RCC 7860 (cell line): ENCODE measurements around the gene EIF4B.

Experiments used
- DNase-seq: peaks from one replicate; pipeline ENCODE4 v3.0.0-alpha.2; 2015; ENCODE audit warnings: low spot score
- FAIRE-seq: peaks from 2 replicates; lab custom pipeline; 2012; peaks lifted over from hg19 to GRCh38; lab: Jason Lieb, UNC

Gene EIF4B

DNA sequence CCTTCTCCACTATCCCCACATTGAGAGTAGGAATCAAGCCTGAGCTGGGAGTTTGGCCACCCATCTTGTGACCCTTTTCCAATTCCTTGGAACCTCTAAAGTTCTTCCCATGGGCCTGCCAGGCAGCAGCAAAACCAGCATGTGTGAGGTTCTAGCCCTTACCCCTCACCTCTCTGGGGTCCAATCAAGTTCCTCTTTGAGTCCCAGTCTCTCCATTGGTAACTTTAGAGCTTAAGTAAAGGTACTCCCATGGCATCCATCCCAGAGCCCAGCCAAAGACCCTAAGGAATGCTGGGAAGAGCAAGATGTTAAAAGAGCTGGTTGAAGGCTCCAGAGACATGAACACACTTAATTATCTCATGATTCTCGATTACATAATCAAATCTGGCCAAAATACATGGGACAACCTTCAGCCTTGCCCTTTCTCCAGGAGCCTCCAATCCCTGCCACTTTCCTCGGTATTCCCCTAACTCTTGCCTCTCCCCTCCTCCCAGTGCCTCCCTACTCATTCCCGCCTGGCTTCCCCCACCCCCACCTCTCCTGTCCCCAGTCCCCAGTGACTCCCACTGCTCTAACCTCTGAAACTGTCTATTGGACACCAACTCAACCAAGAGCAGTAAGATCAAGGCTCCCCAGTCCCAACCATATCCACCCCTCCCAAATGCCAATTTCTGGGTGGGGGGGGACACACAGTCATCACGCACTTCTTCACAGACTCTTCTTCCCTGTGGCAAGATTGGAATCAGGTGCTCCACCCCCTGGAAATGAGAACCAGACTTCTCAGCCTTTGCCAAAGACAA is 38.8 kb downstream of the EIF4B start:
- no peak for FAIRE-seq
- no peak for DNase-seq

DNA sequence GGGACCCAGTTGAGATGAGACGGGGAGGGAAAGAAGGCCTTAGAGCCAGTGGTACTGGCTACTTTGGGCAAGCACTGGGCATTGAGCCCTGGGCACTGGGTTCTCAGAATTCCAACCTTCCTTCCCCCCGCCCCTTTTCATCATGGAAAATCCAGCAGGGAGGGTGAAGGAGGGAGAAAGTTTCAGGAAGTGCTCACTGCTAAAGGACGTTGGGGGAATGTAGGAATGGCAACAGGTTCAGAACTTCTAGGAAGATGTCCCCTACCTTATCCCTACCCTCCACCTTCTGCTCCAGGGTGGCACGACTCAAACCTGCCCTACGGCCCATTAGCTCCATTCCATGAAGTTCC is 39.4 kb downstream of the EIF4B start:
- FAIRE-seq (no peak), DNase-seq (no peak)

DNA sequence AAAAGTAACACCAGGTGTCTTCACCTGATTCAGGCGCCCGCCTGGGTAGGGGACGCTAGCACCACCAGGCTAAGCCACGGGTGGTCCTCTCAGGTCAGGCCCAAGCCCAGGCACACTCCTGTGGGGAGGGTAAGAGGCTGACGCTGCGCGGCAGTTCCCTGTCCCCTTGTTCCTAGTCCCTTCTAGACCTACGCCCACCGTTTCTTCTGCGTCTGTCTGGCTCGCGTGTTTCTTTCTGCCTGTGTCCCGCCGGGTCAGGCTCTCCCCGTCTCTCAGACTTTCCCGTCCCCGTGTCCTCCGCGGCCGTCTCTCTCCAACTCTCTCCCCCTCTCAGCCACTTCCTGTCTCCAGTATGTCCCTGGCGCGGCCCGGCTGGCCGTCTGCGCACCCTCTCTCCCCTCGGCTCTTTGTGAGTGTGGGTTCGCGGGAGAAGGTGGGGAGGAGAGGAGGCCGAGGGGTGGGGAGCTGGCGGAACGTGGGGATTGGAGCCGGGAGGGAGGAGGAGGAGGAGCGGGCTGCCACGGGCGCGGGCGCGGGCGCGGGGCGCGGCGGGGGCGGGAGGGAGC is 40.5 kb downstream of the EIF4B start:
- DNase-seq (peak; percentile 79), FAIRE-seq (no peak)

DNA sequence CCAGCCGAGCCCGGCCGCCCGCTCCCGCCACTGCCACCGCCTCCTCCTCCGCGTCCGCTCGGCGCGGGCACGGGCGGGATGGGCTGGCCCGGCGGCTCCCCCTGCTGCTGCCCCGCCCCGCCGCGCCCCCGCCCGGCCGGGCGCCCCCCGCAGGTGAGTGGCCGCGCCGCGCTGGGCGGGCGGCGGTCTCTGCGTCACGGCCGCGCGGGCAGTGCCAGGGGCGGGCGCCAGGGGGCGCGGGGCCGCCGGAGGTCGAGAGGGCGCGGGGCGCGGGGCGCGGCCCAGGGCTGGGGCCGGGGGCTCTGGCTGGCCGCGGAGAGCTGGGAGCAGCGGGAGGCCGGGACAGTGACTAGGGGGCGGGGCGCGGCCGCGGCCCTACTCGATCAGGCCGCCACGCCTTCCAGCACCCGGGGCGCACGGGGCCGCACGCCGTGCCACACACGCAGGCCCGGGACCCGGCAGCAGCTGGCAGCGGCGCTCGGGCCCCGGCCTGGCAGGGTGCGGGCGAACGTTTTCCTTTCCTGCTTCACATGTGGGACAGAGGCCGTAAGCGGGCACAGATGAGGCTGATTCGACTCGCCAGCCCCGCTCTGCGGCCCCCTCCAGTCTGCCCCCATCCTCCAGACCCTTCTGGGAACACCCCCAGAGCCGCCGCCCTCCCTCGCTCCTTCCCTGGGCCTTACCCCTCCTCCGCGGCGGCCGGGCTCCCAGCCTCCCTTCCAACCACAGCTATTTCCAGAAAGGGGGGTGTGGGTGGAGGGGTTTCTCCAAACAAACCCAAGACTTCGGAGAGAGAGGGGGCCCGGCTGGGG is 41.2 kb downstream of the EIF4B start:
- FAIRE-seq = no peak
- DNase-seq = peak; percentile 36

DNA sequence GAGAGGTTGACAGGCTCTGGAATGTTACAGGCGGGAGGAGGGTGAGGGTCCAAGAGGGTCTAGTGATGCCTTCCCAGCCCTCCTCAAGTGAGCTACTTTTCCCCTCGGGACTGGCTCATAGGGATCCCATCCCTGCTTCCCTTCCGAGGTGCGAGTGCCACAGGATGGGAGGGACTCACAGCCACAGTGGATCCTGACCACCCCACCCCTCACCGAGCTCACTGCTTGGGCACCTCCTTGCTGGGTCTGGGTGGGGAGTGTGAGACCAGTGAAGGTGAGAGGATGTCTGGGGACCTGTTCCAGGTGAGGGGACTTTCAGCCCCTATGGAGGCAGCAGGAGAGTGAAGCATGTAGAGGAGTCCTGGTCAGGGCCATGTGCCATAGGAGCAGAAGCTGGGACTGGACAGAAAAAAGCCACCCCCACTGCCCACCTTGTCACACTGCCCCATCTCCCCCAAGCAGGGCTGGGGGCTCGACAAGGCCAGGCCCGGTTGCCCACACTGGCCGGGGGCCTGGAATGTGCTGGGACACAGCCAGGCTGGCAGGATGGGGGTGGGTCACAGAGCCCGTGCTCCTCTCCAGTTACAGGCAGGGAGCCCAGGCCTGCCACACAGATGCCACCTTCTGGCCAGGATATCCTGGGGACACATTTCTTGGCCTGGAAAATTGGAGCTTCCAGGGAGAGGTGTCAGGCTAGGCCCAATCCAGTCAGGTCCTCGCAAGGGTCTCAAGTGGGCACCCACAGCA is 42.0 kb downstream of the EIF4B start:
- DNase-seq (peak; percentile 62), FAIRE-seq (no peak)

DNA sequence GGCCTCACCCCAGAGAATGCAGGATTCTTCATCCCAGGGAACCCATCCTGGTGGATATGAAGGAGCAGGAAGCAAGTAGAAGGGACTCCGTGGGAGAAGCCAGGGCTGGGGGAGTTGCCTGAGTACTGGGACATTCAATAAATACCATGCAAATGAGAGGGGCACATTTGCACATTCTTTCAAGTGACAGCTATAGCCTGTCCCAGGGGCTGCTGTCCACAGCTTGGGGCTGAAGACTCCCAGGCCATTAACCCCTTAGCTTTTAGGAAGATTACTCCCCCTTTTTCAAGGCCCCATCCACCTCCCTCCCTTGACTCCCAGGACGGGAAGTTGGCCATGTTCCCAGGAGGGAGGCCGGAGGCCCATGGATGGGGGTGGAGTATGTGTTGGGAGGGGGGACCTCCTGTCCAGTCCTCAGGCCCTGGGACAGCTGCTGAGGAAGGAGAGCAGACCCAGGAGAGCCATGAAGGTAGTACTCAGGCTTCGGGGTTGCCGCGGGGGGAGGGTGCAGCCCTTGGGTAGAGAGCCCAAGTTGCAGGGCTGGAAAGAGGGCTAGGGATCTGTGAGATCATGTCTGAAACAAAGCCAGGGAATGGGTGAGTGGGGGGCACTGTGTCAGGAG is 42.6 kb downstream of the EIF4B start:
- DNase-seq (no peak), FAIRE-seq (no peak)

DNA sequence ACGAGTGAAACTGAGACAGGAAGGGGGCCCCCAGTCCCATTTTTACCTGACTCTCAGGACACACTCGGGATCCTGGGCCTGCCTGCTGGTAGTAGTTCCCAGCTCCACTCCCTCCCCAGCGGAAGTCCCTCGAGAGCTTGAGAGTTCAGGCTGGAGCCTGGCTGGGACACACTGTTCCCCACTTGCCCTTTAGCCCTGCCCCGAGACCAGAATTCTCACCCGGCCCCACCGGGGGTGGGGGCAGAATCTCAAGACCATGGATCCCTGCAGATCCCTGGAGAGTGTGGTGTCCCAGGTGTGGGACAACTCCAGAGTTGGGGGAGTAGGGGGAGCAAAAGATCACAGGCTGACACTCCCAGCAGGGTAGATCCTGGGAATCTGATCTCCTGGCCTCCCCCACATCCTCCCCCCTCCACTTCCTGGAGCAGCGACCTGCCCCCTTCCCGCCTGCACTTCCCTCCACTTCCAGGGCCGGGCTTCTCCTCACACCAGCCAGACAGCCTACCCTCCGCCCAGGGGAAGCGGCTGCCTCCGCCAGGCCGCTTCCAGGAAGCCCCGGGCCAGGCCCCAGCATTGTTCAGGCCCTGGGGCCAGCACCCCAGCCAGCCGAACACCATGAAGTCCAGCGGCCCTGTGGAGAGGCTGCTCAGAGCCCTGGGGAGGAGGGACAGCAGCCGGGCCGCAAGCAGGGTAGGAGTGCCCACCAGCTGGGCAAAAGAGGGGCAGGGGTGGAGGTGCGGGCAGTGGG is 43.5 kb downstream of the EIF4B start, which contains the start of gene TNS2:
Gene TNS2, plus strand, starts transcription at position 495 of the 748 bp plus-strand sequence. Its CDS starts 121 bp downstream, at position 616.
- FAIRE-seq = no peak
- peak; percentile 38 for DNase-seq

DNA sequence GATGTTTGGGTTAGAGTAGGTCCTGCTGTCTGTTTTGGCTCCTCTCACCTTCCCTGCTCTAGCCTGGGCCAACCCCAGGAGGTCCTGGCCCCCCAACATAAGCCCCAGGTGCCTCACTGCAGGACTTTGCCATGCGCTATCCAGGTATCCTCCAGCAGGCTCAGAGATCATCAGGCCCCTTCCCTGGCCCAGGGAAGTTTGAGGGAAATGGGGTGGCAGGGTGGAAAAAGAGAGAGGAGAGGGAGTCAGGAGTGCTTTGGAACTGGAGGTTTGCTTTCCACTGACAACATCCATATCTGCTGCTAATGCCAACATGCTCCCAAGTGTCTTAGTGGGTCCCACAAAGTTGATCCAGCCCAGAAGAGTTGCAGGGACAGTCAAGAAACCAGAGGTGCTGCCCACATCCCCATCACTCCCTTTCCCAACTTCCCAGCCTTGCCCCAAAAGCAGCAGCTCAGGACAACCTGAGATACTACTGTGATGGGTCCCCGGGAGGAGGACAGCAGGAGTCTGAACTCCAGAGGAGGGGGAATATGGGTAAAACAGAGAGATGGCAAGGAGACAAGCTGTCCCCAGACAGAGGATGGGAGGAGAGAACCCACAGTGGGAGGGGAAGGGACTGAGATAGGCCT is 44.3 kb downstream of the EIF4B start:
- DNase-seq (no peak), FAIRE-seq (no peak)

DNA sequence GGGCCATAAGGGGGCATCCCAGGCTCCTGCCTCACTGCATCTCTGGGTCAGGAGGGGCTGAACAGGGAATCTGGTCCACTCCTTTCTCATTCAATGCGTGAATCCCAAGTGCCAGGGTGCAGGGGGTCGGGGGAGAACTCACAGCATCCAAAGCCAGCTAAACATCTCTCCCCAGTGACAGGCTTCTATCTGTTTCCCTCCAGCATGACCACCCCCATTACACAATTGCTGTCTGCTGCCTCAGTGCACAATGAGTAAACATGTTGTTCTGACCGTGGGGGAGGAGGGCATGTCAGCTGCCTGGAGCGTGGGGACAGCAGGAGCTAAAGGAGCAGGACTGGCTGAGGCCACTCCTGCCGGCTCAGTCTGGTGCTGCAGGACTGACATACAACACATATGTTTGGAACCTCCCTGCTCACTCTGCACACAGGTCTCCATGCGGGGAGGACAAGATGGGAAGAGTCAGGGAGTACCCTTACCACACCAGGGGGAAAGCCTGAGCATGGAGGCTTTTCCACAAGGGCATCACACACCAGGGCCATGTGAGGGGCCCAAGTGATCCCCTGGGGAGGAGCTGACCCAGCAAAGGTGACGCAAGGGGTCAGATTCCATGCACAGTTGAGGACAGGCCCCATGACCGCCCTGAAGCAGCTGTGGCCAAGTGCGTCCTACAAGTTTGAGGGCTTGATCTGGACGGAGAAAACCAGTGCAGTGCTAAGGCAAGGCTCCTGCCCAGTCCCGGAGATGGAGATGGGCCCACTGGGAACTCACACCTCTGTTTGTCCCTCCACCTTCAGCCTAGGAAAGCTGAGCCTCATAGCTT is 45.0 kb downstream of the EIF4B start:
- DNase-seq = peak; percentile 33
- FAIRE-seq = no peak

DNA sequence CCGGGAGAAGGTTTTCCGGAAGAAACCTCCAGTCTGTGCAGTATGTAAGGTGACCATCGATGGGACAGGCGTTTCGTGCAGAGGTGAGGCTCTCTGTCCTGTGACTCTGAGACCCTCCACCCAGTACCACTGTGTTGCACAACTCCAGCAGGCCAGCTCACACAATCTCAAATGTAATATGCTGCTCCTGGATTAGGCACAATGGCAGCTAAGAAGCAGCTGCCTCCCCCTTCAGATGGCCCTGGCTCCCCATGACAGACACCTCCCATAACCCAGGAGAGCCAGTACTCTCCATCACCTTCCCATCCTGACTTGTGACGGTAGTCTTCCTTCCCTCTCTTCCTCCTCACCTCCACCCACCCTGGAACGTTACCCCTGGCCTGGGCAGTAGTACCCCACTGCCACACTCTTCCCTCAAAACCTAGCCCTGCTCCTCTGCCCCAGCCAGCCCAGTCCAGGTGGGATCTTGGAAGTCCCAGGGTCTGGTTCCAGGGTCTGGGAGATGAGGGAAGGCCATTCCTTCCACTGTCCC is 45.7 kb downstream of the EIF4B start:
- DNase-seq (no peak), FAIRE-seq (no peak)

DNA sequence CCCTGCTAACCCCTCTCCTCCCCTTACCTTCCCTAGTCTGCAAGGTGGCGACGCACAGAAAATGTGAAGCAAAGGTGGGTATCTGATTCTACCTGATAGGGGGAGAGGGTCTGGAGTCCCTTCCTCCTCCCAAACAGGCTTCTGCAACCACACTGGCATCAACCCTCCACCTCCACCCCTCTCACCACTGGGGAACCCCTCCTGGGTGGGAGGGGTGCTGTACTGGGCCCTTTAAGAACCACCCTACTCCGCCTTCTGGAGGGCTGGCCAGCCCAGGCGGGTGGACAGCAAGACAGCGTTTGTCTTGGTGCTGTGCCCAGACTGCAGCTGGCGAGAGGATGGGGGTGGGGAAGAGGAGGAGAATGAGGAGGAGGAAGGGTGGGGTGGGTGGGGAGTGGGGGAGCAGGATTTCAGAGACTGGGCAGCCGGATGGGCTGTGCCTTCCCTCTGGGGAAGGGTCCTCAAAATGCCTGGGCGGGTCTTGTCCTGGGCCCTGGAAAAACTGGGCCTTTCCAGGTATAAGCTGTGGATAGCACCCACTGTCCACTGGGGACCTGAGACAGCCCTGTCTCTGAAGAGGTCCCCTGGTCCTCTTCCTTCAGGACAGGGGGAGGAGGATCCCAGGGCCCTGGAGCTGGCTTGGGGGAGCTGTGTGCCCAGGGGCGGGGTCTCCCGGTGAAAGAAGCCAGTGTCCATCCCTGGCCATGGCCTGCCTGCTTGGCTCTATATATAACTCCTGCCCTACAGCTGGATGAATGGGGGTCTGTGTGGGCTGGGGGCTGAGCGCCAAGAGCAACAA is 46.4 kb downstream of the EIF4B start:
- FAIRE-seq = no peak
- DNase-seq = no peak

DNA sequence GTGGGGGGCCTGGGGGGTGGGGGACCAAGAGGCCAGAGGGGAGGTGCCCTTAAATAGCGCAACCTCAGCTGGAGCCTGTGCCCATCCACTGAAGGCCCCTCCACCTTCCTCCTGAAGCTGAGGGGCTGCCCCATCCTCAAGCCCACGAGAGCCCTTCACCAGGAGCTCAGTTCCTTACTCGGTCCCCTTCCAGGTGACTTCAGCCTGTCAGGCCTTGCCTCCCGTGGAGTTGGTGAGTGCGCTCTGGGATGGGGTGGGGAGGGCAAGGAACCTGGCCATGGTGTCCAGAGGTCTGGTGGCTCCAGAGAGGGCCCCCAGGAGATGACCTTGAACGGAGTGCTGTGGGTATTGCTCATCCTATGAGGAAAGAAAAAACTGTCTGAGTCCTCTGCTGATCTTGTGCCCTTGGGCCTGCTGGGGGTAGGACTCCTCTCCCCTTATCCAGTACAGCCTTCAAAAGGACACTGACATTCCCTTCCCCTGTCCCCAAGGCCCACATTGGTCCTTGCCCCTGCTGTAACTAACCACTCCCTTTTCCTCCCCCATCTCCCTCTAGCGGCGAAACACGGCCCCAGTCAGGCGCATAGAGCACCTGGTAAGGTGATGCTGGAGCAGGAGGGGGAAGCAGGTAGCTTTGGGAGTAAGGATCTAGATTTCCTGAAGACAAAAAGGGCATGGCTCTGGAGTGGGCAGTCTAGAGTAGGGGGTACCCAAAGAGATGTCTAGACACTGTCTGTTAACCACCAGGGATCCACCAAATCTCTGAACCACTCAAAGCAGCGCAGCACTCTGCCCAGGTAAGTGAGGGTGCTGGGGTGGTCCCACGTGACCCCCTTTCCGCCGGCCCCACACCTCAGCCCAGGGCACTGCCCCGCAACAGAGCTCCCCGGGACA is 47.2 kb downstream of the EIF4B start:
- no peak for FAIRE-seq
- DNase-seq = no peak

DNA sequence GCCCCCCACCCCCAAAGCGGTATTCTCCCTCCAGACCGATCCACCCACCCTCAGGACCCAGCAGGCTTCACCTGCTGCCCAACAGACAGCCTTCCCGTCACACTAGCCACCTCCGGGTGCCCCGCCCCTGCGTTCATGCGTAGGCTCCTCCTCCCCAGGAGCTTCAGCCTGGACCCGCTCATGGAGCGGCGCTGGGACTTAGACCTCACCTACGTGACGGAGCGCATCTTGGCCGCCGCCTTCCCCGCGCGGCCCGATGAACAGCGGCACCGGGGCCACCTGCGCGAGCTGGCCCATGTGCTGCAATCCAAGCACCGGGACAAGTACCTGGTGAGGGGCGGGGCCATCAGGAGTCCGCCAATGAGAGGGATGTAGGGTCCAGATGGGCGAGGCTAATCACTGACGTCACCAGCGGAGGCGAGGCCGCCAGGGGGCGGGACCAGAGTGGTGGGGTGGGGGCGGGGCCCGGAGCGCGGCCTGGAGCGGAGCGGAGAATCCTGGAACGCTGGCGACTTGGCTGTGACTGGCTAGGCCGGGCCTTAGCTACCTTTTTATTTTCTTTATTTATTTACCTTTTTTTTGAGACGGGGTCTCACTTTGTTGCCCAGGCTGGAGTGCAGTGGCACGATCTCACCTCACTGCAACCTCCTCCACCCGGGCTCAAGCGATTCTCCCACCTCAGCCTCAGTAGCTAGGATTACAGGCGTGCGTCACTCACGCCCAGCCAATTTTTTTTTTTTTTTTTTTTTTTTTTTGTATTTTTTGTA is 48.0 kb downstream of the EIF4B start:
- FAIRE-seq (no peak), DNase-seq (peak; percentile 62)

DNA sequence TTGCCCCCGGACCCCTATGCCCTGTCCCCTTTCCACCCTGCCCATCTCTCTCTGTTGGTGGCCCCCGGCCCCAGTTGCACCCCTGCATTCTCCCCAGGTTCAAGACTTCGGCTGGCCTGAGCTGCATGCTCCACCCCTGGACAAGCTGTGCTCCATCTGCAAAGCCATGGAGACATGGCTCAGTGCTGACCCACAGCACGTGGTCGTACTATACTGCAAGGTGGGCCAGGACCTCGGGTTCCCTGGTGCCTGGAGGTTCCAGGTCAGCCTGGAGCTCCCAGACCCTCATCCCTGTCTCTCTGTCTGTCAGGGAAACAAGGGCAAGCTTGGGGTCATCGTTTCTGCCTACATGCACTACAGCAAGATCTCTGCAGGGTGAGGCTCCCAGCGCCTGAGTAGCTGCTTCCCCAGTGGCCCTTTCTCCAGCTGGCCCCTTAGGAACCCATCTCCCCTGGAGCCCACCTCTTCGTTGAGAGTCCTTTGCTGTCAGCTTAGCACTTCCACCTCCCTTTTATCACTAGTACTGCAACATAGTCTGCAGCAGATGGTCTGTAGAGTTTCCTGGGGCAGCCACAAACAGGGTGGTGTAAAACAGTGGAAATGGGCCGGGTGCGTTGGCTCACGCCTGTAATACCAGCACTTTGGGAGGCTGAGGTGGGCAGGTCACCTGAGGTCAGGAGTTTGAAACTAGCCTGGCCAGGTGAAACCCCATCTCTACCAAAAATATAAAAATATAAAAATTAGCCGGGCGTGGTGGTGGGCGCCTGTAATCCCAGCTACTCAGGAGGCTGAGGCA is 49.4 kb downstream of the EIF4B start:
- FAIRE-seq = no peak
- no peak for DNase-seq

DNA sequence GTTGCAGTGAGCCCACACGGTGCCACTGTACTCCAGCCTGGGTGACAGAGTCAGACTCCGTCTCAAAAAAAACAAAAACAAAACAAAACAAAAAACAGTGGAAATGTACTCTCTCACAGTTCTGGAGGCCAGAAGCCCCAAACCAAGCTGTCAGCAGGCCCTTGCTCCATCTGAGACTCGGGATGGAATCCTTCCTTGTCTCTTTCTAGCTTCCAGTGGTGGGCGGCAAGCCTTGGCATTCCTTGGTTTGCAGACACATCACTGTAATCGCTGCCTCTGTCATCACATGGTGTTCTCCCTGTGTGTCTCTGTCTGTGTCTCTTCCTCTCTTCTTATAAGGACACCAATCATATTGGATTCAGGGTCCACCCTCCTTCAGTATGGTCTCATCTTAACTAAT is 50.0 kb downstream of the EIF4B start:
- DNase-seq (no peak), FAIRE-seq (no peak)
